Measurements from ENCODE around the gene GRM5. TPM values are rescaled to one million over a fixed set of nuclear protein-coding genes. Genes with fewer than 3 reads are reported as not detected.

Gene GRM5
- total and polyA plus RNA-seq, 2 experiments from 2014 or later: not detected

DNA sequence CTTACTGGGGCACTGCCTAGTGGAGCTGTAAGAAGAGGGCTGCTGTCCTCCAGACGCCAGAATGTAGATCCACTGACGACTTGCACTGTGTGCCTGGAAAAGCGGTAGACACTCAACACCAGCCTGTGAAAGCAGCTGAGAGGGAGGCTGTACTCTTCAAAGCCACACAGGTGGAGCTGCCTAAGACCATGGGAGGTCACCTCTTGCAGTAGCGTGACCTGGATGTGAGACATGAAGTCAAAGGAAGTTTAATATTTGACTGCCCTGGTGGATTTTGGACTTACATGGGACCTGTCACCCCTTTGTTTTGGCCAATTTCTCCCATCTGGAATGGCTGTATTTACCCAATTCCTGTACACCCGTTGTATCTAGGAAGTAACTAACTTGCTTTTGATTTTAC lies 531.6 kb downstream of the GRM5 start:
- Histone ChIP-seq H3K9me2 (ENCODE audit: insufficient read depth) (no peaks in the 10 kb centered on the region), H4K20me1 (ENCODE audit: insufficient read depth) (no peaks in the 10 kb centered on the region), H3K4me2 (ENCODE audit: unreplicated experiment) (no peak overlapping the region), H3K36me3 (ENCODE audit: low read depth) (no peaks in the 10 kb centered on the region), H3F3A (ENCODE audit: insufficient read depth) (peaks cover 25% of the 10 kb centered on the region), H3K9ac (no peak overlapping the region), H2AFZ (no peak overlapping the region), H3K4me1 (ENCODE audit: insufficient read depth) (peaks cover 44% of the 10 kb centered on the region), H3K27ac (no peak overlapping the region), H3K27me3 (replicated peaks; ENCODE audit: insufficient read depth) (no peaks in the 10 kb centered on the region), H3K9me3 (ENCODE audit: low read depth) (no peaks in the 10 kb centered on the region), H3K4me3 (no peak overlapping the region), H3K79me2 (ENCODE audit: insufficient read depth) (no peaks in the 10 kb centered on the region)
- TF ChIP-seq EZH2 (IDR thresholded peaks at IDR 0.05; ENCODE audit: insufficient read depth, poor library complexity, severe bottlenecking) (no peak), EZH2phosphoT487 (IDR thresholded peaks at IDR 0.05; ENCODE audit: insufficient read depth, low read depth) (no peak)
- in situ Hi-C loops (cut with MboI): loop anchor here (25.0 kb wide), 4 partner anchors 297 to 1072 kb away; no protein-coding TSS in a partner anchor
- DNase-seq: no peak
- WGBS, 2 experiments (ENCODE audit: low coverage in 1 of 2, low lambda C conversion rate in 2 of 2, missing lambda C conversion rate in 2 of 2): 88 to 90% methylated on average over 5 of the region's 5 CpGs

DNA sequence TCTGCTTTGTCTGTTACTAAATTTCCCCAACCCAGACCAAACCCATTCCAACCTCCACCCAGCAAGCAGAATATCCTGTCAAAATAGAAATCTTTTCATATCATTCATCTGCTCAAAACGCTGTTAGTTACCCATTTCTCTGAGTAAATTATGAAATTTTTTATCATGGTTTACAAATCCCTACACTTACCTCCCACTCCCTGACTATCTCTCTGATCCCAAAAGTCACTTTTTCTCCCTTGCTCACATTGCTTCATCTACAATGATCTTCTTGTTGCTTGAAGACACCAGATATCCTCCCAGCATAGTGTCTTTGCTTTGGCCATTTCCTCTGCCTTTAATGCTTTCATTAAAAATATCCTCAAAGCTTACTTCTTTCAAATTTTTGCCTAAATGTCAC lies 532.8 kb downstream of the GRM5 start:
- TF ChIP-seq EZH2 (IDR thresholded peaks at IDR 0.05; ENCODE audit: insufficient read depth, poor library complexity, severe bottlenecking) (no peak), EZH2phosphoT487 (IDR thresholded peaks at IDR 0.05; ENCODE audit: insufficient read depth, low read depth) (no peak)
- no peak overlapping the region for H3K4me3 ChIP-seq
- no peak for DNase-seq
- H3K9me2 ChIP-seq (ENCODE audit: insufficient read depth): no peaks in the 10 kb centered on the region
- H3K4me2 ChIP-seq (ENCODE audit: unreplicated experiment): no peak overlapping the region
- no peaks in the 10 kb centered on the region for H3K36me3 ChIP-seq (ENCODE audit: low read depth)
- H3K79me2 ChIP-seq (ENCODE audit: insufficient read depth): no peaks in the 10 kb centered on the region
- H4K20me1 ChIP-seq (ENCODE audit: insufficient read depth): no peaks in the 10 kb centered on the region
- H3K27me3 ChIP-seq (replicated peaks; ENCODE audit: insufficient read depth): no peaks in the 10 kb centered on the region
- H3K27ac ChIP-seq: no peak overlapping the region
- 96 to 100% methylated on average over 1 of the region's 1 CpG for WGBS, 2 experiments (ENCODE audit: low coverage in 1 of 2, low lambda C conversion rate in 2 of 2, missing lambda C conversion rate in 2 of 2)
- H3F3A ChIP-seq (ENCODE audit: insufficient read depth): peaks cover 20% of the 10 kb centered on the region
- no peaks in the 10 kb centered on the region for H3K9me3 ChIP-seq (ENCODE audit: low read depth)
- no peak overlapping the region for H3K9ac ChIP-seq
- in situ Hi-C loops (cut with MboI): loop anchor here (25.0 kb wide), 4 partner anchors 296 to 1071 kb away; no protein-coding TSS in a partner anchor
- H2AFZ ChIP-seq: no peak overlapping the region
- H3K4me1 ChIP-seq (ENCODE audit: insufficient read depth): peaks cover 33% of the 10 kb centered on the region

GRCh38 chr11:88531831-88532230 lies 534.0 kb downstream of the GRM5 start:
- Histone ChIP-seq H3K4me1 (ENCODE audit: insufficient read depth) (peaks cover 22% of the 10 kb centered on the region), H3K79me2 (ENCODE audit: insufficient read depth) (no peaks in the 10 kb centered on the region), H3K9me2 (ENCODE audit: insufficient read depth) (no peaks in the 10 kb centered on the region), H3K9ac (no peak overlapping the region), H2AFZ (no peak overlapping the region), H3F3A (ENCODE audit: insufficient read depth) (peaks cover 20% of the 10 kb centered on the region), H3K27me3 (replicated peaks; ENCODE audit: insufficient read depth) (no peaks in the 10 kb centered on the region), H3K4me3 (no peak overlapping the region), H3K36me3 (ENCODE audit: low read depth) (no peaks in the 10 kb centered on the region), H3K9me3 (ENCODE audit: low read depth) (no peaks in the 10 kb centered on the region), H3K4me2 (ENCODE audit: unreplicated experiment) (no peak overlapping the region), H3K27ac (no peak overlapping the region), H4K20me1 (ENCODE audit: insufficient read depth) (no peaks in the 10 kb centered on the region)
- DNase-seq: no peak
- TF ChIP-seq EZH2 (IDR thresholded peaks at IDR 0.05; ENCODE audit: insufficient read depth, poor library complexity, severe bottlenecking) (no peak), EZH2phosphoT487 (IDR thresholded peaks at IDR 0.05; ENCODE audit: insufficient read depth, low read depth) (no peak)
- 94 to 95% methylated on average over 4 of the region's 4 CpGs for WGBS, 2 experiments (ENCODE audit: low coverage in 1 of 2, low lambda C conversion rate in 2 of 2, missing lambda C conversion rate in 2 of 2)
- in situ Hi-C loops (cut with MboI): loop anchor here (25.0 kb wide), 4 partner anchors 295 to 1070 kb away; no protein-coding TSS in a partner anchor

- no peak for DNase-seq
- H3K9me2 ChIP-seq (ENCODE audit: insufficient read depth): no peaks in the 10 kb centered on the region
- TF ChIP-seq EZH2 (IDR thresholded peaks at IDR 0.05; ENCODE audit: insufficient read depth, poor library complexity, severe bottlenecking) (no peak), EZH2phosphoT487 (IDR thresholded peaks at IDR 0.05; ENCODE audit: insufficient read depth, low read depth) (no peak)
- no peak overlapping the region for H3K9ac ChIP-seq
- H4K20me1 ChIP-seq (ENCODE audit: insufficient read depth): no peaks in the 10 kb centered on the region
- no peaks in the 10 kb centered on the region for H3K36me3 ChIP-seq (ENCODE audit: low read depth)
- no peaks in the 10 kb centered on the region for H3F3A ChIP-seq (ENCODE audit: insufficient read depth)
- H3K79me2 ChIP-seq (ENCODE audit: insufficient read depth): no peaks in the 10 kb centered on the region
- 91 to 100% methylated on average over 1 of the region's 1 CpG for WGBS, 2 experiments (ENCODE audit: low coverage in 1 of 2, low lambda C conversion rate in 2 of 2, missing lambda C conversion rate in 2 of 2)
- no peak overlapping the region for H2AFZ ChIP-seq
- H3K4me3 ChIP-seq: no peak overlapping the region
- H3K27ac ChIP-seq: no peak overlapping the region
- no peaks in the 10 kb centered on the region for H3K27me3 ChIP-seq (replicated peaks; ENCODE audit: insufficient read depth)
- H3K9me3 ChIP-seq (ENCODE audit: low read depth): no peaks in the 10 kb centered on the region
- H3K4me1 ChIP-seq (ENCODE audit: insufficient read depth): no peaks in the 10 kb centered on the region
- in situ Hi-C loops (cut with MboI): loop anchor here (25.0 kb wide), 4 partner anchors 292 to 1067 kb away; no protein-coding TSS in a partner anchor
- H3K4me2 ChIP-seq (ENCODE audit: unreplicated experiment): no peak overlapping the region
These were observed 536.4 kb downstream of the GRM5 start for GRCh38 chr11:88529426-88529825.

All from GM23248 (cell line).